ENCODE measurements around the gene C14orf93.

DNA sequence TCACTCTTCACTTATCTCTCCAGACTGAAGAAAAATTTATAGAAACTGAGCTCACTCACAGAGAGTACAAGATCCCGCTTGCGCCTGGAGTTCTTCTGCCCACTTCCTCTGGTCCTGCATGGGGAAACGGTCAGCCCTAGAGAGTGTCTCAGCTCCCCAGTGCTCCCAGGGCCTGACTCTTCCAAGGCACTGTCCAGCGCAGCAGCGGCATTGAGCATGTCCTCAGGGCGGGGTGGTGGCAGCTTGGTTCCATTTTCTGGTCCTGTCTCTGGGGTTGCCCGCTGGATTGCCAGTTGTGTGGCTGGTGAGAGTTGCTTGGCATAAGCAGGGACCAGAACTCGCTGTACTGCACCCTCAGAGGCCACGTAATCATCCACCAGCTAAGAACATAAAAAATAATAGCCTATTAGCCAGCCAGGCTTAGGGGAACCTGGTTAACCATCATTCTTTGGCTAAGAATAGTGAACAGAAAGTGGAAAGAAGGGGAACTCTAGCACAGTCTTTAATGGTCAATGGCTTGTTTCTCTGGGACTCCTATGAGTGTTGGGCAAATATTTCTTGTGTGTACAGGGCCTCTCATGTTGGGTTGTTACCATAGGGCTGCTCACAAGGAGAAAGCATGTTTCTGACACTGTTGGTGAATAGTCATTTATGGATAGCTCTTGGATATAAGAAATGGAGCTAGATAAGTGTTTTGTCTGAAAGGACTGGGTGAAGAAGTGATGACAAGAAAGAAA, 13.9 kb downstream of the C14orf93 start:
- TF ChIP-seq CTCF (IDR thresholded peaks at IDR 0.05; ENCODE audit: low read depth, low read length, poor library complexity, severe bottlenecking) (no peak), EZH2phosphoT487 (IDR thresholded peaks at IDR 0.05; ENCODE audit: borderline replicate concordance, low read length) (no peak)
